Fibroblast of mammary gland (primary cell): ENCODE results near the gene SLC36A1.
A peak's percentile ranks its signal among the peaks of the same experiment; 100 is the strongest.

ENCODE experiments used
- DNase-seq: peaks from one replicate; pipeline ENCODE4 v3.0.0-alpha.2; 2010; ENCODE audit warnings: low read depth
- H3K4me3 ChIP-seq: 2 replicates; pipeline ENCODE4 v1.5.1; 2011; ENCODE audit warnings: low read depth, mild to moderate bottlenecking, low read length, moderate library complexity; ENCODE audit not compliant: control insufficient read depth
- TF ChIP-seq, protein P1 (sequence below): conservative IDR thresholded peaks from 2 replicates; pipeline ENCODE4 v1.5.1; 2011; ENCODE audit warnings: low read depth, low read length, inconsistent platforms; ENCODE audit not compliant: control insufficient read depth, insufficient read depth

SLC36A1 gene

DNA sequence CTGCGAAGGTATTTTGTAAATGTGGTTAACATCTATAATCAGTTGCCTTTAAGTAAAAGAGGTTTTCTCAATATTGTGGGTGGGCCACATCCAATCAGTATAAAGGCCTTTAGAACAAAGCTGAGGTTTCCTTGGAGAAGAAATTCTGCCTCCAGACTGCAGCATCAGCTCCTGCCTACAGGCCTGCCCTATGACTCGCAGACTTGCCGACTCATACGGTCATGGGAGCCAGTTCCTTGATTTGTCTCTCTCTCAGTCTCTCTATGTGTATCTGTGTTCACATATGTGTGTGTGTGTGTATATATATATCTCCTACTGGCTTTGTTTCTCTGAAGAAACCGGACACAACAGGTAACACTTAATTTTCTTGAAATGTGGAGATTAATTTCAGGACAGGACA lies 45.3 kb downstream of the SLC36A1 start:
- DNase-seq = peak; percentile 71
- no peak overlapping the region for H3K4me3 ChIP-seq
- TF ChIP-seq, protein P1, sequence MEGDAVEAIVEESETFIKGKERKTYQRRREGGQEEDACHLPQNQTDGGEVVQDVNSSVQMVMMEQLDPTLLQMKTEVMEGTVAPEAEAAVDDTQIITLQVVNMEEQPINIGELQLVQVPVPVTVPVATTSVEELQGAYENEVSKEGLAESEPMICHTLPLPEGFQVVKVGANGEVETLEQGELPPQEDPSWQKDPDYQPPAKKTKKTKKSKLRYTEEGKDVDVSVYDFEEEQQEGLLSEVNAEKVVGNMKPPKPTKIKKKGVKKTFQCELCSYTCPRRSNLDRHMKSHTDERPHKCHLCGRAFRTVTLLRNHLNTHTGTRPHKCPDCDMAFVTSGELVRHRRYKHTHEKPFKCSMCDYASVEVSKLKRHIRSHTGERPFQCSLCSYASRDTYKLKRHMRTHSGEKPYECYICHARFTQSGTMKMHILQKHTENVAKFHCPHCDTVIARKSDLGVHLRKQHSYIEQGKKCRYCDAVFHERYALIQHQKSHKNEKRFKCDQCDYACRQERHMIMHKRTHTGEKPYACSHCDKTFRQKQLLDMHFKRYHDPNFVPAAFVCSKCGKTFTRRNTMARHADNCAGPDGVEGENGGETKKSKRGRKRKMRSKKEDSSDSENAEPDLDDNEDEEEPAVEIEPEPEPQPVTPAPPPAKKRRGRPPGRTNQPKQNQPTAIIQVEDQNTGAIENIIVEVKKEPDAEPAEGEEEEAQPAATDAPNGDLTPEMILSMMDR = no peak

DNA sequence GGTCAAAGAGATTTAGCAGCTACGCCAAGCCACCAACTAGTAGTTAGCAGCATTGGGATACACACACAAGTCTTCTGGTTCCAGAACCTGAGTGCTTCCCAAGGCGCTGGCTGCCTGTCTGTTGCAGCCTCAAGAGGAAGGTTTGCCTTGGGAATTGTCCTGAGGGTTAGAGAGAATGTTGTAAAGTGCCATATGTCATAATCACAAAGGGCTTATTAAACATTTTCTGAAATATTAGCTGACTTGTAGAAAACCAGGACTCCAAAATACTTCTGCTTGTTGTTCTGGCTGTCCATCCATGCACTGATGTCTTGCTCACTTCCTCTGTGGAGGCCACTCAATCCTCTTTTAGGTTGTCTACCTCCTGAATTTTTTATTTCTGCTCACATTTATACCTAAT lies 46.3 kb downstream of the SLC36A1 start:
- TF ChIP-seq, protein P1 = no peak
- H3K4me3 ChIP-seq = no peak overlapping the region
- DNase-seq = no peak

GRCh38 chr5:151495320-151495719 lies 47.9 kb downstream of the SLC36A1 start:
- no peak for DNase-seq

DNA sequence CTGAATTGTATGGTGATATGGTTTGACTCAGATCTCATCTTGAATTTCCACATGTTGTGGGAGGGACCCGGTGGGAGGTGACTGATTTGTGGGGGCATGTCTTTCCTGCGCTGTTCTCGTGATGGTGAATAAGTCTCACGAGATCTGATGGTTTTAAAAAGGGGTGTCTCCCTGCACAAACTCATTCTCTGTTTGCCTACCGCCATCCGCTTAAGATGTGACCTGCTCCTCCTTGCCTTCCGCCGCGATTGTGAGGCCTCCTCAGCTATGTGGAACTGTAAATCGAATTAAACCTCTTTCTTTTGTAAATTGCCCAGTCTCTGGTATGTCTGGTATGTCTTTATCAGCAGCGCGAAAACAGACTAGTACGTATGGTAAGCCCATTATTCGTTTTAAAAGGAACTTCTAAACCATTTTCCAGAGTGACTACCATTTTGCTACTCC lies 48.7 kb downstream of the SLC36A1 start:
- TF ChIP-seq, protein P1 = no peak
- no peak overlapping the region for H3K4me3 ChIP-seq
- DNase-seq = no peak

More at GRCh38 chr5:151495320-151495719, 47.9 kb downstream of the SLC36A1 start:
- no peak overlapping the region for H3K4me3 ChIP-seq
- TF ChIP-seq, protein P1 = no peak

GRCh38 chr5:151497391-151498002 lies 50.1 kb downstream of the SLC36A1 start:
- no peak for DNase-seq
- H3K4me3 ChIP-seq = no peak overlapping the region
- TF ChIP-seq, protein P1 = no peak

DNA sequence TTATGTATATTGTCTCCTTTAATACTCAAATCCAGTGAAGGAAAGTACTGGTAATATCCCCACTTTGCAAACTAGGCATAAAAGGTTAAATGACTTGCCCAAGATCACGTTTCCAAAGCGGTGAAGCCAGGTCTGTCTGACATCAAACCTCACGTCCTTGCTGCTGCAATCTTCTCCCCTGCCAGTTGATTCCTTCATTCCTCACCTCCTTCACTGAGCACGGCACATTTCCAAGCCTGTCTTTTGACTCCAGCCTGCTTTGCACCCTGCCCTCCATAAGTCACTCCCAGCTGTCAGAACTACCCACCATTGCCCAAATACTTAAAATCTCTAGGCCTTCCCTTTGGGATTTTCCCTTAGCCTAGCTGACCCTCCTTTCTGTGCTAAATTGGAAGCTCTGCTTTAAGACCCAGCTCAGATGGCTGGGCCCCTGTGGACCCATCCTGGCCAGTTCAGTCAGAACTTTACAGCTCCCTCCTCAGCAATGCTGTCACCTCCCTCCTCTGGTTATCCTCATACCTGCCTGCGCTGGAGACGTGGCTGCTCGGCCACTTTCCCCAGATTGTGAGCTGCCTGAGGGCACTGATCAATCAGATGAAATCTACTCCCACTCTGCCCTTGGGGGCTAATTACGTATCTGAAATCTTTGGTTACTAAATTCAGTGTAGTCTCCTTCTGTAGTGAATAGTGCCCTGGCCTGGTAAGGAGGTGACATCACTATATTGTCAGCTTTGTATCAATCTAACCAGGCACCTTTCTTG lies 51.2 kb downstream of the SLC36A1 start:
- H3K4me3 ChIP-seq = no peak overlapping the region
- no peak for DNase-seq
- TF ChIP-seq, protein P1 = no peak
